Mesothelial cell of epicardium (in vitro differentiated cells): ENCODE measurements around the gene RFTN1. TPM values are rescaled to one million over a fixed set of nuclear protein-coding genes. Genes with fewer than 3 reads are reported as not detected.

ENCODE experiments used
- DNase-seq, 2 experiments: peaks; one replicate each; pipeline ENCODE4 v3.0.0; 2021; ENCODE audit warnings: low spot score in 2 of 2; ENCODE audit not compliant: unreplicated experiment in 2 of 2
- H3K27ac Mint-ChIP-seq: 2 replicates; pipeline ENCODE4 v1.8.0; 2021; ENCODE audit warnings: mixed read lengths
- H3K27me3 Mint-ChIP-seq: 2 replicates; pipeline ENCODE4 v1.8.0; 2021; ENCODE audit warnings: low read depth, mixed read lengths
- H3K36me3 Mint-ChIP-seq: 2 replicates; pipeline ENCODE4 v1.8.0; 2021; ENCODE audit warnings: mixed read lengths
- H3K4me1 Mint-ChIP-seq: 2 replicates; pipeline ENCODE4 v1.8.0; 2021; ENCODE audit warnings: mixed read lengths
- H3K4me3 Mint-ChIP-seq: 2 replicates; pipeline ENCODE4 v1.8.0; 2021; ENCODE audit warnings: mild to moderate bottlenecking, moderate library complexity, mixed read lengths
- H3K9me3 Mint-ChIP-seq: 2 replicates; pipeline ENCODE4 v1.8.0; 2021; ENCODE audit warnings: mixed read lengths
- total RNA-seq: library from RNA; stranded (reverse); gene quantifications from 3 replicates; pipeline ENCODE4 v1.2.1, GENCODE V29; 2021
- TF ChIP-seq, protein P1 (sequence below): fragments of 200-600 bp; sonication (generic); IDR thresholded peaks from one replicate; pipeline ENCODE4 v1.5.0; 2021; ENCODE audit warnings: antibody characterized with exemption; ENCODE audit not compliant: unreplicated experiment

Gene RFTN1
- total RNA-seq, 1 donor from 2014 or later, result 10.0 TPM

DNA sequence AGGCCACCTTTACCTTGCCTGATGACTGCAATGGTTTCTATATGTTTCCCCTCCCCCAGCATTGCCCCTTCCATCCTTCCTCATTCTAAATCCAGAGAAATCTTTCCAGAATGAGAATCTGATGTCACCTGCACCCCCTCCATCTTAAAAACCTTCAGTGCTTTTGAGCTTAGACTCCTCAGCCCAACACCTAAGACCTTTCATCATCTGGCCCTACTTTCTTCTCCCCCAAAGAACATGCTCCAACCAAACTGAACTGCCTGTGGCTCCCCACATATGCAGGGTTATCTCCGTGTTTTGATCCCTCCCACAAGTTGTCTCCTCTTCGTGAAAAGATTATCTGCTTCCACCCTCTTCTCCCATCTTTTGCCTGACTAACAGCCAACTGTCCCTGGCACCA, 27.3 kb downstream of the RFTN1 start:
- H3K27ac Mint-ChIP-seq, result no peak overlapping the region
- peaks cover 10% of the 10 kb centered on the region for H3K27me3 Mint-ChIP-seq
- H3K4me3 Mint-ChIP-seq, result no peak overlapping the region
- DNase-seq, result no peak
- peaks cover 5% of the 10 kb centered on the region for H3K36me3 Mint-ChIP-seq
- peaks cover 6% of the 10 kb centered on the region for H3K9me3 Mint-ChIP-seq
- TF ChIP-seq, protein P1, sequence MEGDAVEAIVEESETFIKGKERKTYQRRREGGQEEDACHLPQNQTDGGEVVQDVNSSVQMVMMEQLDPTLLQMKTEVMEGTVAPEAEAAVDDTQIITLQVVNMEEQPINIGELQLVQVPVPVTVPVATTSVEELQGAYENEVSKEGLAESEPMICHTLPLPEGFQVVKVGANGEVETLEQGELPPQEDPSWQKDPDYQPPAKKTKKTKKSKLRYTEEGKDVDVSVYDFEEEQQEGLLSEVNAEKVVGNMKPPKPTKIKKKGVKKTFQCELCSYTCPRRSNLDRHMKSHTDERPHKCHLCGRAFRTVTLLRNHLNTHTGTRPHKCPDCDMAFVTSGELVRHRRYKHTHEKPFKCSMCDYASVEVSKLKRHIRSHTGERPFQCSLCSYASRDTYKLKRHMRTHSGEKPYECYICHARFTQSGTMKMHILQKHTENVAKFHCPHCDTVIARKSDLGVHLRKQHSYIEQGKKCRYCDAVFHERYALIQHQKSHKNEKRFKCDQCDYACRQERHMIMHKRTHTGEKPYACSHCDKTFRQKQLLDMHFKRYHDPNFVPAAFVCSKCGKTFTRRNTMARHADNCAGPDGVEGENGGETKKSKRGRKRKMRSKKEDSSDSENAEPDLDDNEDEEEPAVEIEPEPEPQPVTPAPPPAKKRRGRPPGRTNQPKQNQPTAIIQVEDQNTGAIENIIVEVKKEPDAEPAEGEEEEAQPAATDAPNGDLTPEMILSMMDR, result no peak
- H3K4me1 Mint-ChIP-seq, result peaks cover 40% of the 10 kb centered on the region

DNA sequence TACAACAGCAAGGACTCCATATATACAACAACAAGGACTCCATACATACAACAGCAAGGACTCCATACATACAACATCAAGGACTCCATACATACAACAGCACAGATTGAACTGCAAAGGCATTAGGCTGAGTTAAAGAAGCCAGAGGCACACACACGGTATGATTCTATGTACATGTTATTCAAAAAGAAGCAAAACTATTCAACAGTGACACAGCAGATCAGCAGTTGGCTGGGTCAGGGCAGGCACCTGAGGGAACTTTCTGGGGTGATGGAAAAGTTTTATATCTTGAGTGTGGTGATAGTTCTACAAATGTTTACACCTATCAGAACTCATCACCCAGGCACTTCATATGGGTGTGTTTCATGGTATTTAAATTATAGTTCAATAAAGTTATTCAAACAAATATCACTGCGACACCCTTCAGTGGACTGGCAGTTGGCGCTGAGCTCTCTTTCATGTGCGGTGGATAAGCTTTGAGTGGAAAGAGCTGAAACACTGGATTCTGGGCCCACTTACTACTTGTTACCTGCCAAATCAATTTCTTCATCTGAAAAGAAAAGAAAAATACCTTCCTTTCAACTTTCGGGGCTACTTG, 28.0 kb downstream of the RFTN1 start:
- Mint-ChIP-seq H3K4me1 (peaks cover 46% of the 10 kb centered on the region), H3K27ac (peak overlapping the region; percentile 32), H3K27me3 (peaks cover 6% of the 10 kb centered on the region), H3K36me3 (no peaks in the 10 kb centered on the region), H3K9me3 (no peaks in the 10 kb centered on the region), H3K4me3 (no peak overlapping the region)
- TF ChIP-seq, protein P1, result no peak
- no peak for DNase-seq

DNA sequence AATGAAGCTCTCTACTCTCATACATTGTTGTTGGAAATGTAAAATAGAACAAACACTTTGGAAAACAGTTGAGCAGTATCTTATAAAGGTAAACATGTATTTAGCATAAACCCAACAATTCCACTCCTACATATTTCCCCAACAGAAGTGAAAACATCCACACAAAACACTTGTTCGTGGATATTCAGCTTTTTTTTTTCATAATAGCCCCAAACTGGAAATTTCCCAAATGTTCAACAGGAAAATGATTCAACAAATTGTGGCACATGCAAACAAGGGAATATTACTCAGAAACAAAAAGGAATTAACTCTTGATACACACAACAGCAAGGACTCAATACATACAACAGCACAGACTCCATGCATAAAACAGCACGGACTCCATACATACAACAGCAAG, 28.5 kb downstream of the RFTN1 start:
- TF ChIP-seq, protein P1, result no peak
- peak overlapping the region; percentile 32 for H3K27ac Mint-ChIP-seq
- H3K27me3 Mint-ChIP-seq, result peaks cover 6% of the 10 kb centered on the region
- no peak overlapping the region for H3K4me3 Mint-ChIP-seq
- H3K9me3 Mint-ChIP-seq, result no peaks in the 10 kb centered on the region
- no peak for DNase-seq
- peaks cover 47% of the 10 kb centered on the region for H3K4me1 Mint-ChIP-seq
- H3K36me3 Mint-ChIP-seq, result no peaks in the 10 kb centered on the region

DNA sequence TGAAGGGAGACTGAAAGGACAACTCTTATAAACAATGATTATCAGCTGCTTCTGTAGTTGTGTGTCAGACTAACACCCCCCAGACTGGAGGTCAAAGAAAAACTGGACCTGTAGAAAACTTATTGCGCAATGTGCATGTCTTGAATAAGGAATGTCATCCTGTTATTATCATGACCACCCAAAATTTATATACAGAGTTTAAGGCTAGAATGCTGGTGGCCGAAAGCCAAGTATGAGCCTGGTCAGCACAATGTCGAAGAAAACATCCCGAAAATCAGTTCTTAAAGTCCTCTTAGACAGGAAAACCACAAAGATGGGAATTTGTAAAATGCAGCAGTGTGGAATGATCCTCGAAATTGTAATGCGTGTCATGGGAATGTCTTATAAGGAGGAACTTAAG, 29.3 kb downstream of the RFTN1 start:
- Mint-ChIP-seq H3K27me3 (peaks cover 6% of the 10 kb centered on the region), H3K4me1 (peaks cover 43% of the 10 kb centered on the region), H3K4me3 (no peak overlapping the region), H3K36me3 (no peaks in the 10 kb centered on the region), H3K27ac (peak overlapping the region; percentile 45), H3K9me3 (no peaks in the 10 kb centered on the region)
- TF ChIP-seq, protein P1, result no peak
- DNase-seq, result no peak

DNA sequence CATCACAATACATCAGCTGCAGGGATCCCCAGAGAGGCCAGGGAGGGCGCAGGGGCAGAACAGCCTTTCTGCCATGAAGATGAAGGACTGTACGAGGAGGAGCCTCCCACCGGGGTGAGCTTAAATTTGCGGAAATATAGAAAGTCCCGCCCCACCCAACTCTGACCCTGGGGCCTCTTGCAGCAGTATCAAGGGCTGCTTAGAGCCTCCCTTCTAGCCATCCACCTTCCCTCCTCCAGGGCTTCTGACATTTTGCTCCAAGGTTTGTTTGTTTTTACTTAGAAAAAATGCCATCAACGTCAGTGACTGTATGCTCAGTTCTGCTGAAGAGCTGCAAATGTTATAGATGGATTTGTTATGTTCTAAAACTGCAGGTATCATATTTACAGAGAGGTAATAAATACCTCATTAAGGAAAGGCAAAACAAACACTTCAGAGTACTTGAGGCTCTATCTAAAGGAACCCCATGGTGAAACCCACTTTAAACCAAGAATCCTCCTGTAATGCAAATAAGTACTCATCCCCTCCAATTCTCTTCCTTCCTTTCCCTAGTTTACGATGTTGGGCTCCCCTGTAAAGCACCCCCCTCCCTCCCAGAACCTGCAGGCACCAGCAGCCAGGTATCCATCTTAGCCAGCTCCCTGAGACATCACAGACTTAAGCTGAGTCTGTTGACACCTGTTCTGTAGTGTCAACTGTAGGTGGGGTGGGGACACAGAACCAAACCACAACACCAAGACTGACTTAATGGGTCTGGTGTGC, 30.5 kb downstream of the RFTN1 start:
- no peak for DNase-seq
- peaks cover 6% of the 10 kb centered on the region for H3K27me3 Mint-ChIP-seq
- H3K36me3 Mint-ChIP-seq, result no peaks in the 10 kb centered on the region
- no peak overlapping the region for H3K4me3 Mint-ChIP-seq
- TF ChIP-seq, protein P1, result no peak
- peaks cover 43% of the 10 kb centered on the region for H3K4me1 Mint-ChIP-seq
- H3K9me3 Mint-ChIP-seq, result no peaks in the 10 kb centered on the region
- H3K27ac Mint-ChIP-seq, result peak overlapping the region; percentile 44
